MCF 10A (cell line): ENCODE measurements around the gene BCL11A. TPM values are rescaled to one million over a fixed set of nuclear protein-coding genes. Genes with fewer than 3 reads are reported as not detected.

Source experiments
- BruUV-seq: library from RNA; stranded (reverse); fragments of 400-500 nt; replicated peaks from 2 replicates; lab custom pipeline; 2021; lab: Mats Ljungman, UMichigan
- CTCF ChIA-PET: fragments of 300-600 bp; sonication (Branson Sonifier 250); formaldehyde crosslinking; extraction: SDS; loops from one replicate; lab custom pipeline; 2021; ENCODE audit warnings: antibody characterized with exemption, inconsistent platforms; lab: Yijun Ruan, JAX
- POLR2A ChIA-PET: fragments of 300-600, 350-650 bp; sonication (Branson Sonifier 250); formaldehyde crosslinking; extraction: SDS; loops from one replicate; lab custom pipeline; 2020; ENCODE audit warnings: antibody characterized with exemption, inconsistent platforms; lab: Yijun Ruan, JAX
- DNase-seq: peaks from one replicate; pipeline ENCODE4 v3.0.0-alpha.2; 2018; ENCODE audit not compliant: unreplicated experiment
- H3K27ac Mint-ChIP-seq: one replicate; pipeline ENCODE4 v1.8.0; 2022; ENCODE audit warnings: mild to moderate bottlenecking, low read depth, mixed read lengths; ENCODE audit not compliant: unreplicated experiment
- H3K27me3 Mint-ChIP-seq: one replicate; pipeline ENCODE4 v1.8.0; 2022; ENCODE audit warnings: mixed read lengths; ENCODE audit not compliant: insufficient read depth, unreplicated experiment
- H3K36me3 Mint-ChIP-seq: one replicate; pipeline ENCODE4 v1.8.0; 2022; ENCODE audit warnings: mild to moderate bottlenecking, moderate library complexity, mixed read lengths; ENCODE audit not compliant: insufficient read depth, unreplicated experiment
- H3K4me1 Mint-ChIP-seq: one replicate; pipeline ENCODE4 v1.8.0; 2022; ENCODE audit warnings: mixed read lengths; ENCODE audit not compliant: insufficient read depth, unreplicated experiment
- H3K4me3 Mint-ChIP-seq: one replicate; pipeline ENCODE4 v1.8.0; 2022; ENCODE audit warnings: mild to moderate bottlenecking, moderate library complexity, mixed read lengths; ENCODE audit not compliant: unreplicated experiment
- H3K9me3 Mint-ChIP-seq: one replicate; pipeline ENCODE4 v1.8.0; 2022; ENCODE audit warnings: mixed read lengths; ENCODE audit not compliant: unreplicated experiment
- intact Hi-C: fragments of 100-400 bp; cut with micrococcal nuclease; formaldehyde crosslinking; loops from 2 replicates; pipeline ENCODE4 v1.14.1; 2022
- total RNA-seq: library from RNA; stranded (reverse); gene quantifications from 2 replicates; pipeline ENCODE4 v1.2.3, GENCODE V29; 2022
- TF ChIP-seq, protein P1 (sequence below): fragments of 200-600 bp; IDR thresholded peaks from one replicate; pipeline ENCODE4 v1.8.0; 2022; ENCODE audit warnings: antibody characterized with exemption, mild to moderate bottlenecking; ENCODE audit not compliant: unreplicated experiment

BCL11A gene
- total RNA-seq, 1 experiment from 2014 or later, result 5.3 TPM

DNA sequence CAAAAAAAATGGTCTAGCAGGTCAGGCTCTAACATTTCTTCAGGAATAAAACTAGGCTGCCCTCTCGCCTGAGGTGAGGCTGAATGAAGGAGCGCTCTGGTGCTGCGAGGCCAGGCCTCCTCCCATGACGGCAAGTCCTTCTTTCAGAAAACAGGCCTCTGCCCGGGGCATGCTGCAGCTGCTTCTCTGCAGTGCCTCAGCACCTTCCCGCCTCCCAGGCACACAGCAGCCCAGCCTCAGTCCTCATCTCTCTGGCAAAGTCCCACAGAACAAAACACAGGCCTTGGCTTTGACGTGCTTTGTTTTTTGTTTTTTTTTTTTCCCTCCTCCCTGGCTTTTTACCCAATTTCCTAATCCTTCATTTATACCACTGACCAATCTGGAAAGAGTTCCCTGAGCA is 74.8 kb downstream of the BCL11A start:
- peaks cover 8% of the 10 kb centered on the region for H3K36me3 Mint-ChIP-seq
- H3K4me1 Mint-ChIP-seq, result peaks cover 15% of the 10 kb centered on the region
- no peaks in the 10 kb centered on the region for H3K9me3 Mint-ChIP-seq
- BruUV-seq, result no TSS peak
- DNase-seq, result no peak
- TF ChIP-seq, protein P1, sequence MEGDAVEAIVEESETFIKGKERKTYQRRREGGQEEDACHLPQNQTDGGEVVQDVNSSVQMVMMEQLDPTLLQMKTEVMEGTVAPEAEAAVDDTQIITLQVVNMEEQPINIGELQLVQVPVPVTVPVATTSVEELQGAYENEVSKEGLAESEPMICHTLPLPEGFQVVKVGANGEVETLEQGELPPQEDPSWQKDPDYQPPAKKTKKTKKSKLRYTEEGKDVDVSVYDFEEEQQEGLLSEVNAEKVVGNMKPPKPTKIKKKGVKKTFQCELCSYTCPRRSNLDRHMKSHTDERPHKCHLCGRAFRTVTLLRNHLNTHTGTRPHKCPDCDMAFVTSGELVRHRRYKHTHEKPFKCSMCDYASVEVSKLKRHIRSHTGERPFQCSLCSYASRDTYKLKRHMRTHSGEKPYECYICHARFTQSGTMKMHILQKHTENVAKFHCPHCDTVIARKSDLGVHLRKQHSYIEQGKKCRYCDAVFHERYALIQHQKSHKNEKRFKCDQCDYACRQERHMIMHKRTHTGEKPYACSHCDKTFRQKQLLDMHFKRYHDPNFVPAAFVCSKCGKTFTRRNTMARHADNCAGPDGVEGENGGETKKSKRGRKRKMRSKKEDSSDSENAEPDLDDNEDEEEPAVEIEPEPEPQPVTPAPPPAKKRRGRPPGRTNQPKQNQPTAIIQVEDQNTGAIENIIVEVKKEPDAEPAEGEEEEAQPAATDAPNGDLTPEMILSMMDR, result no peak
- no peak overlapping the region for H3K4me3 Mint-ChIP-seq
- no peaks in the 10 kb centered on the region for H3K27me3 Mint-ChIP-seq
- POLR2A ChIA-PET, result no interaction called here
- no peak overlapping the region for H3K27ac Mint-ChIP-seq
- intact Hi-C loops, result no loop called here
- CTCF ChIA-PET, result no interaction called here

DNA sequence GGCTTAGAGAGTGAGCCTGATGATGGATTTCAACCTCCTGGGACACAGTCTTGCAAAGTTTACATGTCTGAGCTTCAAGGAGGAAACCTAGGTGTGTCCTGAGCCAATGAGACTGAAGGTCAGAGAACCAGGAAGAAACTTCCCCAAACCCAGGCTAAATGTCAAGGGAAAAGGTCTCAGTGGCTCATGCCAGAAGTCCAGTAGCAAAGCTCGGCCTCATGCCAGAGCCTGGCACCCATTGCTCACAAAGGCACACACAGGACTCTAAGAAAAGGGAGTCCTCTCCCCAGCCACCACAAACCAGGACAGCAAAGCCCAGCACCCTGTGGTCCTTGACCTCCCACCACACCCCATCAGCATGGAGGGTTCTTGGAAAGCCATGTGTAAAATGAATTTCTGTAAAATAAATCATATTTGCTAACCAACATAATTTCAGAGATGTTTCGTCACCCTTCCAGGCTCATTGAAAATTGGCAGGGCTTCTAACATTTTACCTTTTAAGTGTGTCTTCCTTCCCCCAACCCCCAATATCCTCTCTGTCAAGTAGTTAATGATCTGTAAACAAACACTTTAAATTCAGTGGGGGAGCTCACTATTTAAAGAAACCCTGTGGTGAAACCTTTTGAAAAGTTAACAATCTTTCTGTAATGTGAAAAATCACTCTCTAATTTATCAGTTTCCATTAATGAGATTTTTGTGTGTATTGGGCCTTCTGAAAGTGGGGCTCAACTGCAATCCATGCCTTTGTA is 77.1 kb downstream of the BCL11A start:
- Mint-ChIP-seq H3K4me1 (peaks cover 15% of the 10 kb centered on the region), H3K27me3 (no peaks in the 10 kb centered on the region), H3K36me3 (no peaks in the 10 kb centered on the region), H3K9me3 (no peaks in the 10 kb centered on the region), H3K27ac (no peak overlapping the region), H3K4me3 (no peak overlapping the region)
- intact Hi-C loops, result no loop called here
- DNase-seq, result no peak
- POLR2A ChIA-PET, result no interaction called here
- TF ChIP-seq, protein P1, result no peak
- CTCF ChIA-PET, result interaction anchor here (0.5 to 0.9 kb wide), 4 partner anchors 27 to 1714 kb away, joined by 3 to 4 read pairs (median 3); no protein-coding TSS in a partner anchor
- no TSS peak for BruUV-seq

DNA sequence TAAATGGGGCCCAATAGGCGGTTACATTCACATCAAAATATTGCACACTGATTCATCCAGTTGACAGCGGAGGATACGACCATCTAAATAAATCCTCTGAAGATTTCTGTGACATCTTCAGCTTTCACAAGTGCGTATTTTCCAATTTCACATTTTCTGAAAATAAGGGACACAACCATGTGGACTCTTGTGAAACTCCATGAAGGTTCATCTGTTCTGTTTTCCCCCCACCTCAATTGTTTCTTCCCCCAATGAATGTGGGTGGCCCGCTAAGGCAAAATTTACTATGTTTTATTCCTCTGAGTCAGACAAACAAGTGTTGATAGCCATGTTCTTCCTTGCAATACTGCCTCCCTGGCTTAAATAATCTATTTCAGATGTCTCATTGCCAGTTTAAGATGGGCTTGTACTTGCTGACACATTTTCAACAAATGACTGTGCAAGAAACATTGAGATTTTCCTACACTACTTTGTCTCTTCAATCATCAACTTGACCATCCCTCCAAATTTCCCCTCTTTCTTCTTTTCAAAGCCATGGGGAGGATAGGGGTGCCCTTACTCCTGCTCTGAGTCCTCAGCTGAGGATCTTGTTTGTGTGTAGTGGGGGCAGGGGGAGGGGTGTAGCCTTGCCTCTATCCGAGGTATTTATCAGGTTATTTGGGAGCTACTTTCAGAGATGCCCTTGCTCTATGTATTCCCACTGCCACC is 78.2 kb downstream of the BCL11A start:
- no peak overlapping the region for H3K4me3 Mint-ChIP-seq

DNA sequence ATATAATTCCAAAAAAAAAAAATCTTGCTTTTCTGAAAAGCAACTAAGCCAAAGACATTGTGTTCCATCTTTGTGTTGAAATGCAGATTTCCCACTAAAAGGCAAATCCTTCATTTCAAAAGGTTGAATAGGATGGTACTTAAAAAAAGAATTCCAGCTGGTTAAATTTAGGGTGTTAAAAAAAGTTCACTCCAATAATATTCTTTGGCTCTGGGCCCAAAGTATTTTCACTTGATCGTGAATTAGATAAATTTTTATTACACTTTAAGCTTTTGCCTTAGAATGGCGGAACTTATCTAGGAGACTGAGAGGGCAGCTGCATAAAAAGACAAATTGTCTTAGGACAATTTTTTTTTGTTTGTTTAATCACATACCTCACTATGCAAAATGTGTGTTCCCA is 79.2 kb downstream of the BCL11A start:
- Mint-ChIP-seq H3K27ac (no peak overlapping the region), H3K4me3 (no peak overlapping the region), H3K27me3 (no peaks in the 10 kb centered on the region), H3K9me3 (peaks cover 5% of the 10 kb centered on the region), H3K36me3 (peaks cover 6% of the 10 kb centered on the region), H3K4me1 (peaks cover 16% of the 10 kb centered on the region)
- no peak for DNase-seq
- ChIA-PET CTCF (no interaction called here), POLR2A (interaction anchor here (0.7 to 1.0 kb wide), 3 partner anchors 26 to 1286 kb away, joined by 3 to 4 read pairs (median 3); no protein-coding TSS in a partner anchor)
- BruUV-seq, result no TSS peak
- intact Hi-C loops, result no loop called here
- TF ChIP-seq, protein P1, result no peak

More for the DNA sequence above, 78.2 kb downstream of the BCL11A start:
- peaks cover 15% of the 10 kb centered on the region for H3K4me1 Mint-ChIP-seq
- no peak for DNase-seq
- no peaks in the 10 kb centered on the region for H3K9me3 Mint-ChIP-seq
- ChIA-PET POLR2A (no interaction called here), CTCF (interaction anchor here (0.6 to 0.8 kb wide), 2 partner anchors 23 to 1712 kb away, joined by 3 read pairs; no protein-coding TSS in a partner anchor)
- no TSS peak for BruUV-seq
- H3K27me3 Mint-ChIP-seq, result no peaks in the 10 kb centered on the region
- H3K27ac Mint-ChIP-seq, result no peak overlapping the region
- H3K36me3 Mint-ChIP-seq, result no peaks in the 10 kb centered on the region
- TF ChIP-seq, protein P1, result no peak
- intact Hi-C loops, result no loop called here
